PC-3 (cell line): ENCODE measurements around the gene TNFAIP8. TPM values are rescaled to one million over a fixed set of nuclear protein-coding genes. Genes with fewer than 3 reads are reported as not detected.

Experiments used
- ATAC-seq: fragments of 200-7000 bp; cut with Tn5 transposase; 2 replicates; pipeline ENCODE4 v1.9.1; 2020; ENCODE audit warnings: mild to moderate bottlenecking, moderate library complexity
- BruUV-seq: library from RNA; stranded (reverse); fragments of 400-500 nt; replicated peaks from 2 replicates; lab custom pipeline; 2021; lab: Mats Ljungman, UMichigan
- CTCF ChIA-PET: fragments of 300-600 bp; sonication (Branson Sonifier 250); formaldehyde crosslinking; loops from one replicate; lab custom pipeline; 2022; ENCODE audit warnings: antibody characterized with exemption; lab: Charles Lee
- POLR2A ChIA-PET: fragments of 300-600 bp; sonication (Branson Sonifier 250); formaldehyde crosslinking; loops from one replicate; lab custom pipeline; 2022; ENCODE audit warnings: antibody characterized with exemption; ENCODE audit not compliant: unreplicated experiment; lab: Charles Lee
- DNase-seq: peaks from one replicate; pipeline ENCODE4 v3.0.0-alpha.2; 2015
- H2AFZ ChIP-seq: fragments of 300-600 bp; sonication (generic); 2 replicates; pipeline ENCODE4 v1.6.0; 2016; ENCODE audit warnings: antibody characterized with exemption, low read length
- H3F3A ChIP-seq: fragments of 300-600 bp; sonication (generic); one replicate; pipeline ENCODE4 v1.6.0; 2017; ENCODE audit warnings: antibody characterized with exemption, low read length, control low read depth, mild to moderate bottlenecking; ENCODE audit not compliant: unreplicated experiment
- H3K27ac ChIP-seq: fragments of 300-600 bp; sonication (generic); 2 replicates; pipeline ENCODE4 v1.5.1; 2016; ENCODE audit warnings: mild to moderate bottlenecking, low read length
- H3K27me3 ChIP-seq: fragments of 300-600 bp; sonication (generic); 2 replicates; pipeline ENCODE4 v1.6.1; 2016; ENCODE audit warnings: low read length, mixed read lengths
- H3K36me3 ChIP-seq: fragments of 300-600 bp; sonication (generic); 2 replicates; pipeline ENCODE4 v1.6.1; 2016; ENCODE audit warnings: low read depth, mixed run types, low read length, mixed read lengths
- H3K4me1 ChIP-seq: fragments of 300-600 bp; sonication (generic); 2 replicates; pipeline ENCODE4 v1.5.1; 2016; ENCODE audit warnings: low read length; ENCODE audit not compliant: insufficient read depth
- H3K4me2 ChIP-seq: fragments of 300-600 bp; sonication (generic); 2 replicates; pipeline ENCODE4 v1.6.0; 2016; ENCODE audit warnings: low read length
- H3K4me3 ChIP-seq: fragments of 300-600 bp; sonication (generic); 2 replicates; pipeline ENCODE4 v1.5.1; 2016; ENCODE audit warnings: mild to moderate bottlenecking, low read length, mixed read lengths
- H3K79me2 ChIP-seq: fragments of 300-600 bp; sonication (generic); 2 replicates; pipeline ENCODE4 v1.6.1; 2017; ENCODE audit warnings: low read length, mixed read lengths
- H3K9ac ChIP-seq: fragments of 300-600 bp; sonication (generic); 2 replicates; pipeline ENCODE4 v1.6.0; 2016; ENCODE audit warnings: mild to moderate bottlenecking, low read length
- H3K9me2 ChIP-seq: fragments of 300-600 bp; sonication (generic); replicated peaks from 2 replicates; pipeline ENCODE4 v1.6.1; 2016; ENCODE audit warnings: mixed run types, low read length, mixed read lengths
- H3K9me3 ChIP-seq: fragments of 300-600 bp; sonication (generic); 2 replicates; pipeline ENCODE4 v1.6.1; 2016; ENCODE audit warnings: low read length, mixed read lengths
- H4K20me1 ChIP-seq: fragments of 300-600 bp; sonication (generic); 2 replicates; pipeline ENCODE4 v1.6.1; 2016; ENCODE audit warnings: low read length, mixed read lengths
- EZH2 ChIP-seq: fragments of 300-600 bp; sonication (generic); IDR thresholded peaks from one replicate; pipeline ENCODE4 v1.6.1; 2017; ENCODE audit warnings: antibody characterized with exemption, mild to moderate bottlenecking, low read length; ENCODE audit not compliant: unreplicated experiment
- EZH2phosphoT487 ChIP-seq: fragments of 300-600 bp; sonication (generic); IDR thresholded peaks from 2 replicates; pipeline ENCODE4 v1.6.1; 2018; ENCODE audit warnings: mild to moderate bottlenecking, antibody characterized with exemption, low read length, borderline replicate concordance
- intact Hi-C: fragments of 100-400 bp; cut with micrococcal nuclease; formaldehyde crosslinking; loops from 2 replicates; pipeline ENCODE4 v1.9.0; 2023
- total RNA-seq: library from RNA; depleted of rRNA; stranded (reverse); fragments of >200 nt; gene quantifications from 2 replicates; pipeline ENCODE4 v1.2.3, GENCODE V29; 2014
- TF ChIP-seq, protein P1 (sequence below): fragments of 300-600 bp; sonication (generic); conservative IDR thresholded peaks from 2 replicates; pipeline ENCODE4 v1.5.1; 2017; ENCODE audit warnings: antibody characterized with exemption, low read depth, mild to moderate bottlenecking, low read length

The TNFAIP8 gene
- total RNA-seq, 1 experiment from 2014 or later, result 20.0 TPM

DNA sequence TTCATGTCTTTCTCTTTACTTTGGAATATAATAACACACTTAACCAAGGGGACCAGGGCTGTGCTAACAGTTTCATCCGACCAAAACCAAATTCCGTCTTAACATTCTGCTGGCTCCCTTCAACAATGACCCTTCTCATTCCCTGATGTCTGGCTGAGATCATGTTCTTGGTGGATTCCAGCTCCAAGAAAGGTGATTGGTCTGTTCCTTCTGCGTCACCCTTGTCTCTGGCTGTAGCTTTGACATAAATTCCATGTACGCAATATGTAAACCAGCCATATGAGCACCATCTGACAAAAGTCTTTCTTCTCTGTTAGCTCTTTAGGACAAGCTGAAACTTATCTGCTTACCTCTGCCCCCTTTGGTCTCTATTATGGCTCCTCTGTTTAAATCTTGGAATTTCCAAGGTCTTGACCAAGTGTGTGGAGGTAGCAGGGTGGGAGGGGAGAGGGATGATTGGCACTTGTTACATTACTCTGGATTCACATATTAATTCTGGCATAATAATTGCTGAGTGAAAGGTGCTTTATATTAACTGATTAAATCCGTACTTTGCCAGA lies 50.8 kb downstream of the TNFAIP8 start:
- Histone ChIP-seq H3K27ac (no peak overlapping the region), H3F3A (no peaks in the 10 kb centered on the region), H3K9ac (no peak overlapping the region), H3K9me2 (no peaks in the 10 kb centered on the region), H3K4me3 (no peak overlapping the region), H4K20me1 (no peaks in the 10 kb centered on the region), H3K4me2 (no peak overlapping the region), H3K4me1 (peaks cover 9% of the 10 kb centered on the region), H2AFZ (no peak overlapping the region), H3K9me3 (no peaks in the 10 kb centered on the region), H3K36me3 (no peaks in the 10 kb centered on the region), H3K27me3 (no peaks in the 10 kb centered on the region), H3K79me2 (no peaks in the 10 kb centered on the region)
- BruUV-seq, result no TSS peak
- ATAC-seq (no peak), DNase-seq (no peak)
- TF ChIP-seq EZH2phosphoT487, result no peak
- TF ChIP-seq, protein P1, sequence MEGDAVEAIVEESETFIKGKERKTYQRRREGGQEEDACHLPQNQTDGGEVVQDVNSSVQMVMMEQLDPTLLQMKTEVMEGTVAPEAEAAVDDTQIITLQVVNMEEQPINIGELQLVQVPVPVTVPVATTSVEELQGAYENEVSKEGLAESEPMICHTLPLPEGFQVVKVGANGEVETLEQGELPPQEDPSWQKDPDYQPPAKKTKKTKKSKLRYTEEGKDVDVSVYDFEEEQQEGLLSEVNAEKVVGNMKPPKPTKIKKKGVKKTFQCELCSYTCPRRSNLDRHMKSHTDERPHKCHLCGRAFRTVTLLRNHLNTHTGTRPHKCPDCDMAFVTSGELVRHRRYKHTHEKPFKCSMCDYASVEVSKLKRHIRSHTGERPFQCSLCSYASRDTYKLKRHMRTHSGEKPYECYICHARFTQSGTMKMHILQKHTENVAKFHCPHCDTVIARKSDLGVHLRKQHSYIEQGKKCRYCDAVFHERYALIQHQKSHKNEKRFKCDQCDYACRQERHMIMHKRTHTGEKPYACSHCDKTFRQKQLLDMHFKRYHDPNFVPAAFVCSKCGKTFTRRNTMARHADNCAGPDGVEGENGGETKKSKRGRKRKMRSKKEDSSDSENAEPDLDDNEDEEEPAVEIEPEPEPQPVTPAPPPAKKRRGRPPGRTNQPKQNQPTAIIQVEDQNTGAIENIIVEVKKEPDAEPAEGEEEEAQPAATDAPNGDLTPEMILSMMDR, result no peak
- no peak for TF ChIP-seq EZH2
- CTCF ChIA-PET, result no interaction called here
- POLR2A ChIA-PET, result no interaction called here
- intact Hi-C loops, result no loop called here

DNA sequence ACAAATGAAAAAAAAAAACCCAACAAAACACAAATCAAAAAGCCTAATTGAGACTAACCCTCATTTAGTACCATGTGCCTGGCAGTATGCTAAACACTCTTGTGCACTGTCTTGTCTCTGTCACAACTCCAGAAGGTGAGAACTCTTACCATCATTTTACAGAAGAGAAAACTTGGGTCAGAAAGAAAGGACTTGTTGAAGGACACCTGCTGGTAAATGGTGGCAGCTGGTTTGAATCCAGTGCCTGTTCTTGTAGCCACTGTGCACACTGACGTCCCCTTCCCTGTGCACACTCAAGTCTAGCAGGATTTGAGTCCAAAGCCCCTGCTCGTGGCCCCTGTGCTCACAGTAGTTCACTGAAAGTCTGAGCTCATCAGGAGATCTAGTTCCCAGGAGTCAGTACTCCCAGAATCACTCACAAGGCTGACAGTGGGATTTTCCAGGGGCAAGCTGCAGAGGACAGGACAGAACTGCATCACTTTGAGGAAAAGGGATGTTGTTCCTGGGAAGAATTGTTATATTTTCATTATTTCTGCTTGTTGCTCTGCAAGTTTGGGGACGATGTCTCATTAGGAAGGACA lies 53.5 kb downstream of the TNFAIP8 start:
- Histone ChIP-seq H3K9ac (no peak overlapping the region), H3K4me1 (peaks cover 20% of the 10 kb centered on the region), H3K36me3 (no peaks in the 10 kb centered on the region), H3K9me2 (no peaks in the 10 kb centered on the region), H3K4me3 (no peak overlapping the region), H3K79me2 (no peaks in the 10 kb centered on the region), H3K9me3 (no peaks in the 10 kb centered on the region), H4K20me1 (no peaks in the 10 kb centered on the region), H2AFZ (no peak overlapping the region), H3K4me2 (no peak overlapping the region), H3K27ac (no peak overlapping the region), H3F3A (no peaks in the 10 kb centered on the region), H3K27me3 (no peaks in the 10 kb centered on the region)
- ChIA-PET POLR2A (no interaction called here), CTCF (no interaction called here)
- TF ChIP-seq EZH2, result no peak
- TF ChIP-seq, protein P1, result 0 out of 2 replicates have a peak, but pooled peaks have one; percentile 17
- ATAC-seq, result no peak
- BruUV-seq, result no TSS peak
- intact Hi-C loops, result no loop called here
- DNase-seq, result no peak
